Stimulated activated CD4-positive, alpha-beta T cell treated with anti-CD3 and anti-CD28 coated beads, TNF-alpha, amount 100 ng/mL, for 1 hour (primary cell): Measurements from ENCODE around the gene WFDC12.

Experiments
- DNase-seq, 3 donors: peaks; one replicate each; pipeline ENCODE4 v3.0.0-alpha.2; 2020; ENCODE audit warnings: low read depth in 3 of 3, low spot score in 1 of 3

The WFDC12 gene

GRCh38 chr20:45115386-45115774 lies 8.9 kb downstream of the WFDC12 start:
- DNase-seq = no peak

- no peak for DNase-seq
Observed at GRCh38 chr20:45114465-45115385, 9.5 kb downstream of the WFDC12 start, which contains the start of gene WFDC5. Gene WFDC5, minus strand, starts transcription at chr20:45115174. Its CDS starts 91 bp downstream, at chr20:45115083.

- DNase-seq = no peak
Observed at GRCh38 chr20:45113865-45114264, 10.4 kb downstream of the WFDC12 start.

- DNase-seq = no peak
Observed at GRCh38 chr20:45112754-45113153, 11.5 kb downstream of the WFDC12 start.

- DNase-seq = no peak
Observed at GRCh38 chr20:45111799-45112471, 12.3 kb downstream of the WFDC12 start.

GRCh38 chr20:45111285-45111684 lies 13.0 kb downstream of the WFDC12 start:
- DNase-seq = no peak

GRCh38 chr20:45110301-45110700 lies 14.0 kb downstream of the WFDC12 start:
- DNase-seq = no peak

- DNase-seq = no peak
Observed at GRCh38 chr20:45109634-45110033, 14.6 kb downstream of the WFDC12 start.

GRCh38 chr20:45105317-45105716 lies 18.9 kb downstream of the WFDC12 start:
- DNase-seq = no peak

GRCh38 chr20:45104786-45105185 lies 19.5 kb downstream of the WFDC12 start:
- no peak for DNase-seq

- no peak for DNase-seq
Observed at GRCh38 chr20:45103072-45103471, 21.2 kb downstream of the WFDC12 start.

- DNase-seq = no peak
Observed at GRCh38 chr20:45101333-45101850, 22.9 kb downstream of the WFDC12 start.

- no peak for DNase-seq
Observed at GRCh38 chr20:45100563-45101245, 23.6 kb downstream of the WFDC12 start, which contains the start of gene KCNS1. Gene KCNS1, minus strand, starts transcription at chr20:45101127. Its CDS starts 1,891 bp downstream, at chr20:45099236.

GRCh38 chr20:45098103-45098773 lies 26.0 kb downstream of the WFDC12 start:
- DNase-seq = no peak

- DNase-seq = peak in 1 of 3 donors; percentile 19
Observed at GRCh38 chr20:45097485-45098102, 26.7 kb downstream of the WFDC12 start.

GRCh38 chr20:45096781-45097180 lies 27.5 kb downstream of the WFDC12 start:
- no peak for DNase-seq

- peak in 2 of 3 donors; percentile 6 to 24 for DNase-seq
Observed at GRCh38 chr20:45095805-45096238, 28.4 kb downstream of the WFDC12 start.

- DNase-seq = no peak
Observed at GRCh38 chr20:45094864-45095574, 29.2 kb downstream of the WFDC12 start.

- no peak for DNase-seq
Observed at GRCh38 chr20:45094201-45094600, 30.1 kb downstream of the WFDC12 start.

GRCh38 chr20:45092898-45093297 lies 31.4 kb downstream of the WFDC12 start:
- no peak for DNase-seq
